Activated CD4-positive, alpha-beta T cell treated with anti-CD3 and anti-CD28 coated beads, Interleukin-2, amount 50 U/mL, for 48 hours (primary cell): ENCODE data around the gene RELA.

Experiments
- DNase-seq, 2 experiments: peaks; one replicate each; pipeline ENCODE4 v3.0.0-alpha.2; 2020

The RELA gene

DNA sequence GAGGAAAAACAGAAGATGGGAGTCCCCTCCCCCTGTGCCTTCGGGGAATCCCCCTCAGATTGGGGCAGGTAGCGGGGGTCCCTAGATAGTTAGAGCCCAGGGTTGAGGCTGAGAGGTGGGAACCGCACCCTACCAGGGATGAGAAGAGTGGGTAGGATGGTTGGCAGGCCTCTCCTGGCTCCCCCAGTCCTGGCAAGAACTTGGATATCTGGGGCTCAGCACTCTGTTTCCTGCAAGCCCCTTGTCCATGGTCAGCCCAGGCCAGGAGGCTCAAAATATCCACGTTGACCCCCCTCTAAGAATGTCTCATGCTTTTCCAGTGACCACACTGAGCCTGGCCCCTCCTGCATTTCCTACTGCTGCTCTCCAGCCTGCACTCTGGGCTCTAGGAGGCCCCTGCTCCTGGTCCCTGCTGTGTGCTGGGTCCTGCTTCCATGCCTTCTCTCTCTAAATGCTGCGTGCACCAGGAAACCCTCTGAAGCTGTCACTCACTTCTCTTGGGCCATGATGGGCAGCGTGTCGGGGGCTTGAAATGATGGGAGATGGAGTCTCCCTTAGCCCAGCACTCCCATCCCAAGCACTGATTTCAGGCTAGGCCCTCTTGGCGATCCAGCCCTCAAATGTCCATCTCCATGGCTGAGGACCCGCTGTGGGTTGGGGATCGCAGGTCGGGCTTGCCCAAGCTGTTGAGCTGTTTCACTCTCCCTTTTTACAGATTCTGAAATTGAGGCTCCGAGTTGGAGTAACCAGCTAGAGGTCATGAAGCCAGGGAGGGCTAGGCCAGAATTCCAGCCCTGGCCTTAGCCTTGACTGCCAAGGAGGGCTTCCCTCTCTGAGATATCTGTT, 50.7 kb downstream of the RELA start:
- no peak for DNase-seq

DNA sequence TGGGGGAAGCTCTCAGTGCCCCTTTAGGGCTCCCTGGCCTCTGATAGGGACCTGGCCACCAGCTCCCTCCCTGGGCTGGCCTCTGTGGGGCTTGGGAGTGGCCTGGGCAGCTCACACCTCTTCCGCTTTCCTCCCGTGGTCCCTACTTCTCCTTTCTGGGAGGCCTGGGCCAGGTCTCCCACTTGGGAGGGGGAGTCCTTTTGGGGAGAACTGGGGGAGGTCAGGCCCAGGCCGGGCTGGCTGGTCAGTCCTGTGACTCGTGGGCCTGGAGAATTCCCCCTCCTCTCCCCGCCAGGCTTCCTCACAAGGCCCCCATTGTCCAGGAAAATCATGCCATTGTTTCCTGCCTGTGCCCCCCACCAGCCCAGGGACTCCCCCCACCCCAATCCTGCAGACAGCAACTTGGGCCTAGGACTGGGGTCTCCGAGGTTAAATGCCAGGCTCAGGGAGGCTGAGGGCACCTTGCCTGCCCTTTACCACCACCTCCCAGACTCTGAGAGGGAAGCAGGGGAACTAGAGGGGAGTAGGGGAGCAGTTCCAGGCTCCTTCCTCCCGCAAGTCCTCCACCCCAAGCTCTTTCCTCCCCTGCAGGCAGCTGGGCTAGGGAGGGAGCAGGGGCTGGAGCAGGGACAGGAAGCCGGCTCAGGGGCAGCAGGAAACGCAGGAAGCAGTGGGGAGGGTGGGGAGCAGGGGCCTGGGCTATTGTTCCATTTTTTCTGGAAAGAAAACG, 51.5 kb downstream of the RELA start:
- DNase-seq: no peak

DNA sequence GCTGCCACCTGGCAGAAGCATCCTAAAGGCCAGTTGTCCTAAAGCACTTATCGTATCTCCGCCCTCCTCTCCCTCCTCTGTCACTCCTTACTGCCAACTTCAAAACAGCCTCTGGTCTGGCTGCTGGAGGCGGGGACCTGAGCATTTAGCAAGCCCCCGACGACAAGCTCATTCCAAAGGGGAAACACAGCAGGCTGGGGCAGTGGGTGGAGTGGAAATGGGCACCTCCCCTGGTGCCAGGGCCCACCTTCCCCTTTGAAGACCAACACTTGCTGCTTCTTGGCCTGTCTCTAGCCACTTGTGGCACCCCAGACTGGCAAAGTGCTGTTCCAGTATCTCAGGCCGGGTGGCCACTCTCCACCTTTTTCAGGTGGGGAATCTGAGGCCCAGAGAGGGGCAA, 52.3 kb downstream of the RELA start:
- no peak for DNase-seq

DNA sequence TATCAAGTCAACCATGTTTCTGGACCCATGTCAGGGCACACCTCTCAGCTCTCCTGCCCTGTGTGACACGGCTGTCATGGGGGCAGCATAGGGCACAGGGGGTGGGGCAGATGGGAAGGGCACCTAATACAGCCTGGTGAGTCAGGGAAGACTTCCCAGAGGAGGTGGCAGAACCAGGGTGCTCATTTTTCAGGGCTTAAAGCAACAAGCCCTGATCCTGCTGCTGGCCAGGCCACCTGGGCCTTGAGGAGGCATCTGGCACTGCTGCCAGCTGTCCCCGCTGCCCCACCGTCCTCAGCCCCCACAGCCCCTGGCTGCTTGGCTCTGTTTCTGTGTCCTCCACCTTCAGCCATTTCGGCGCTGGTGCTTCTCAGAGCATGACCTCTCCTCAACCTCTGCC, 53.1 kb downstream of the RELA start:
- DNase-seq: no peak

DNA sequence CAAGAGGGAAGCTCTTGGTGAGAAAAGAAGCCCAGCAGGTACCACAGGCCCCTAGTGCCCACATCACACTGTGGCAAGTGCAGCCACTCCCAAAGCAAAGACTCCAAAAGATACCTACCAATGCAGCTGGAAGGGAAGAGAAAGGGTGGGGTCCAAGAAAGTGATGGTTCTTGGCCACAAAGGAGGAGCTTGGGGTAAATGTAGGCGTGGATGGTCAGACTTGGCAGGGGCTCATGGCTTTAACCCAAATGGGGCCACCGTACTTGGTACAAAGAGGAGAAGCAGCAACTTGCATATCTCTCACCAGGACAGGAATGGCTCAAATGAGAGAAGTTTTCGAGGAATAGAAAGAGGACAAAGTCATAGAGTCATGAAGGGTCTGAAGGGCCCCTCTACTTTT, 53.5 kb downstream of the RELA start:
- no peak for DNase-seq

DNA sequence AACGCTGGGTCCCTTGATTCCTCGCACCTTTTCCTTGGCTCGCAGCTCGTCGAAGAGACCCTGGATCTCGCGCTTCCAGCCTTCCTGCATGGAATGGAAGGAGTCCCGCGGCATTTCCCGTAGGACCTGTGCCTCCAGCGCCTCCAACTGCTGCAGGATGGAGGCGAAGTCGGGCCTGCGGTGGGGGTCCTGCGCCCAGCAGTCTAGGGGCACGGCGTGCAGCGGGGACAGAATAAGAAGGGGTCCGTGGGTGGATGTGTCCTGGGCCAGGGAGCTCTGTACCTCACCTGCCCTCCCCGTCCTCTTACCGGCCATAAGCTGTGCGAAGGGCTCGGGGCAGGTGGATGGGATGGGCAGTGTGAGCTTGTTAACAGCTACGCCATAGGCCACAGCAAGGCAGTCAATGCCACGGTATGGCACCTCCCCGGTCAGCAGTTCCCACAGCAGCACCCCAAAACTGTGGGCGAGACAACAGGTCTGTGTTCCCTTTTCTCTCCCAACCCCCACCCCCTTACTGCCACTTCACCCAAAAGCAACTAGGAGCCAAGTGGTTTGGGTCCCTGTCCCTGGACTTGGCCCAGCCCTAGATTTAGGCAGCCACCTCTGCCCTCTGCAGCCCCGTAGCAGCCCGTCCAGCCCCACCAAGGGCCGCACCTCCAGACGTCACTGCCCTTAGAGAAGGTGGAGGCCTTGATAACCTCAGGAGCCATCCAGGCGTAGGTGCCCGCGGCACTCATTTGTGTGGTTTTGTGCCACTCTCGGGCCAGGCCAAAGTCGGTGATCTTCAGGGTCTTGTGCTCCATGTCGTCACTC, 54.9 kb downstream of the RELA start:
- no peak for DNase-seq

DNA sequence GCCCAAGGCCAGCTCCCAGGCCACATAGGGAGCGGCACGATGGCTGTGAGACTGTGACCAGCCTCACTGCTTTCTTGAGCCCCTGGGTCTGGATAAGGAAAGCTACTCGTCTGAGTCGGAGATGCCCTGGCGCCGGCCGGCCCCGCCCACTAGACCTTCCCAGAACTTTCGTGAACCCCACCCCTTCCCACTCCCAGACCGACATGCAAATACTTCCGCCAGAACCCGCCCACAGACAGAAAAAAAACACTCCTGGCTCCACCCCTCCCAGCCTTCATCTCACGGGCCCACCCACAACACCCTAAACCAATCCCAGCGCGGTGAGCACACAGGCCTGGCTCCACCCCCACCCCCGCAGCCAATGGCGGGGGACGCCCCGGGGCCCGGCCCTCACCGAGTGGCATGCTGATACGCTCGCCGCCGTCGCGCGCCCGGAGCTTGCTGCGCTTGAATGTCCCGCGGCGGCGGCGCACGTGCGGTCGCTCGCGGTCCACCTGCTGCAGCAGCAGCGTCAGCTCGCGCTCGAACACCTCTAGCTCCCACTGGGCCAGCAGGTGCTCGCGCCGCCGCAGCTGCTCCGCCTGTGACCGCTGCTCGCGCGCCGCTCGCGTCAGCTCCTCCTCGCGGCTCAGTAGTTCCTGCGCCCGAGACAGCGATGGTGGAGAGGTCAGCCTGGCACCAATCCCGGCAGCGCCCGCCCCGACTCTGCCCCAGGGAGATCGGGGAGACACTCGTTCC, 55.7 kb downstream of the RELA start:
- DNase-seq: peak in 1 of 2 experiments; percentile 23

DNA sequence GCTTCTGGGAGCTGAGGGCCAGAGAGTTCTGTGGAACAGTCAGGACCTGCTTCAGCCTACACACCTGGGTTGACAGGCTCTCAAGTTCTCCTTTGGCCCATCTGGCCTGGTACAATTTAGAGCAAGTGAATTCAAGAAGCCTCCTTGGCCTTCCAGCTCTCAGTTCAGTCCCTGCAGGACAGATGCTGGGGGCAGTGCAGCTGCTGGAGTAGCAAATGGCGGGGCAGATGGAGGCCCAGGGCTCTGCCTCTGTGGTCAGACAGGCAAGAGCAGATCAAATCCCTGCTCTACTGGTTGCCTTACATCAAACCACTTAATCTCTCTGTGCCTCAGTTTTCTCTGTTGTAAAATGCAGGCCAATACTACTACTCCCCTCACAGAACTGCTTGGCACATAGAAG, 58.5 kb downstream of the RELA start:
- DNase-seq: no peak
